NCI-H510A treated with DMSO at 0.1 percent for 48 hours (cell line): ENCODE results near the gene CAPZB.
"Not testable (repeated sequence)": the region's sequence is repeated elsewhere in the genome, so short reads cannot be mapped to it uniquely, and the experiment has no call there.

Experiments used
- DNase-seq: peaks from one replicate; lab custom pipeline; 2025; lab: John Stamatoyannopoulos, UW

Gene CAPZB

DNA sequence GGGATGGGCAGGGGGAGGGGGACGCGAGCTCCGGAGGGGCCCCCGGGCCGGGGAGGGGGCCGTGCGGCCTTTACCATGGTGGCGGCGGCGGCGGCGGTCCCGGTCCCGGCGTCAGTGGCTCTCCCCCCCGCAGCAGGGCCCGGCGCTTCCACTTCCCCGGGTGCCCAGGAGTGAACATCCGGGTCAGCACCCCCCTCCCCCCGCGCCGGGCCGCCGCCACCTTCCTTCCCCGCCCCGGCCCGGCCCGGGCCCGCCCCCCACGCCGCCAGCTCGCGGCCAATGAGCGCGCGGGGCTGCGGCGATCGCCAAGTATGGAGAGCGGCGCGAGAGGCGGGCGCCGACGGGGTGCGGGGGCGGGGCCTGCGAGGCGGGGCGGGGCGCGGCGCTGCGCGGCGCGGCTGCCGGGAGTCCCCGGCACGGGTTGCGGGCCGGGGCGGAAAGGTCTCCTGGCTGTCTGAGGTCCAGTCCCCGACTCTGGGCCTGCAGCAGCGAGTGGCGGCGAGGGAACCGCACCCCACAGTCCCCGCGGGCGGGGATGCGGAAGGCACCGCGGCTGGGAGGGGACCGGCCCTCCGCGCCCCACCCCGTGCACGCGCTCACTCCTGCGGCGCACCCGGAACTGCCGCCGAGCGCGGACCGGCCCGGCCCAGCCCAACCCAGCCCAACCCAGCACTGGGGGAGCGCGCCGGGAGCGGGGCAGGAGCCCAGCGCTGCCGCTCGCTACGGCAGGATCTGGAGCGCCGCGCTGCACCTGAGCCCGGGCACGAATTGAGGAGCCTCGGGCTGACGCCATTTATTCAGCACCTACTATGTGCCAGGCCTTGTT lies at the start of gene CAPZB:
Gene CAPZB (minus strand): TSS at position 178 of the 826 bp plus-strand sequence. CDS start 101 bp downstream, at position 77.
- DNase-seq: peak; percentile 98

DNA sequence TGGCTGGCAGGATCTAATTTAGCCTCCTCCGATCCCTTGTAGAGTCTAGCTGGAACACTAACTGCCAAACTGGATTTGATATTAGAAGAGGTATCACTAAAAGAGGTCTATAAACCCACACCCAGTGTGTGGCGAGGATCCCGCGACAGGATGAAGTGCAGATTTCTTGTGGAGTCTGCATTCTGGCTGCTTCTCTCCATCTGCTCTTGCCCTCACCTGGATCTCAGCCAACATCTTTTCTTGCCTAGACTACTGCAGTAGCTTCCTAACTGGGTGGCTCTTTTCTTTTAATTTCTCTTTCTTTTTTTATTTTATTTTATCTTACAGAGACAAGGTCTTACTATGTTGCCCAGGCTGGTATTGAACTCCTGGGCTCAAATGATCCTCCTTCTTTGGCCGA lies 48.9 kb upstream of the CAPZB start:
- no peak for DNase-seq

DNA sequence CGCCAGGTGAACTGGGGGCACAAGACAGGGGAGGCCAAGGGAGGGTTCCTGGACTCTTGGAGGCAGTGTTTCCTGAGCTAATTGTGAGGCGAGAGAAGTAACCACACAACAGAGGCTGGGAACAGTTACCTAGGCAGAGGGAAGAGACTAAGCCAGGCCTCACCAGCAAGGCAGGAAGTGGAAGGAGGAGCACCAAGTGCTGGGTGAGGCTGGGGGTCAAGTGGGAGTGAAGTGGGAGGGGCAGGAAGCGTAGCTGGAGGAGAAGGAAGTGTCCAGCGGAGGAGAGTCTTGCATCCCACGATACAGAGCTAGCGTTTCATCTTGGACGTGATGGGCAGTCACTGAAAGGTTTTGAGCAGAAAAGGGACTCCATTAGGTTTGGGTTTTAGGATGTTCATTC lies 48.3 kb upstream of the CAPZB start:
- no peak for DNase-seq

DNA sequence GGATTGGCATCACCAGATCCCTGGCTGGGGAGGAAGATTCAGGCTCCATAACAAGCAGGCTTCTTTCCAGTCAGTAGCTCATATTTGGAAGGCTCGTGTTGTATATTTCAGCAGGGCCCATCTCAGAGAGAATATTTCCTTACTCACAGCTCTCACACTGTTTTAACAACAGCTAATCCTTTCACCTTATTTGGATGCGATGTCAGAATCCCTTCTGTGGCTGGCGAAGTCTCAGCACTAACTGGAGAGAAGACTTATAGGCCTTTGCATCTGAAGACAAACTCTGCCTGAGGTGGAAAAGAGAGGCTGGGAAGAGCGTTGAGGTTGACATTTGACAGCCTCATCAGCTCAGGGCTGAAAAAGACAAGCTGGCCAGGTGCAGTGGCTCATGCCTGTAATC lies 47.2 kb upstream of the CAPZB start:
- no peak for DNase-seq

DNA sequence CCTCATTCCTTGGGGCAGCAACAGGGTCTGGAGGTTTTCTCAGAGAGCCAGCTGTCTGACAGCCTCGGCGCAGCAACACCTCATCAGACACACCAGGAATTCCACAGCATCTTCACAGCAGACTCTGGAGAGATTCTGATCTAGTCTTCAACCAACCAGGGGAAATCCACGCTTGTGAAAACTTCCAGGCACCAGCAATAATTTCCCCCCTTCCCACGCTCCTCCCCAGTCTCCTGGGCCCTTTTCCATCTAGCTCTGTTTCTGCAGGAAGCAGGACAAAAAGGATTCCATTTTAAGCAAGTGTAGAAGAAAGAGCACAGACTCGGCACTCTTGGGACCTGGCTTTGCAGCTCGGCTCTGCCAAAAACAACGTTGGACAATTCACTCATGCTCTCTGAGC lies 44.3 kb upstream of the CAPZB start:
- DNase-seq: no peak

DNA sequence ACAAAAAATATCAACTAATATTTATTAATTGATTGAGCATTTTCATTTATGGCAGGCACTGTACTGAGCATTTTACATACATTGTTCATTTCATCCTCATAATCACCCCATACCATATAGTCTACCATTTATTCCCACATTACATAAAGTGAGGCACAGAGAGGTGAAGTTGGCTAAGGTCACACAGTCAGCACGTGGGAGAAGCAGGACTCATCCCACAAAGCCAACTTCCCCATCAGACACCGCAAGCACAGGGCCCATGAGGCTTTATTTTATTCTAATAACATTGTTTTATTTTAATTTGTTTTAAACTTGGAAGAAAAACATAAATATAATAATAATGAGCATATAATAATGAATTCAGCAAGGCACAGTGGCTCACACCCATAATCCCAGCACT lies 43.1 kb upstream of the CAPZB start:
- DNase-seq: no peak

DNA sequence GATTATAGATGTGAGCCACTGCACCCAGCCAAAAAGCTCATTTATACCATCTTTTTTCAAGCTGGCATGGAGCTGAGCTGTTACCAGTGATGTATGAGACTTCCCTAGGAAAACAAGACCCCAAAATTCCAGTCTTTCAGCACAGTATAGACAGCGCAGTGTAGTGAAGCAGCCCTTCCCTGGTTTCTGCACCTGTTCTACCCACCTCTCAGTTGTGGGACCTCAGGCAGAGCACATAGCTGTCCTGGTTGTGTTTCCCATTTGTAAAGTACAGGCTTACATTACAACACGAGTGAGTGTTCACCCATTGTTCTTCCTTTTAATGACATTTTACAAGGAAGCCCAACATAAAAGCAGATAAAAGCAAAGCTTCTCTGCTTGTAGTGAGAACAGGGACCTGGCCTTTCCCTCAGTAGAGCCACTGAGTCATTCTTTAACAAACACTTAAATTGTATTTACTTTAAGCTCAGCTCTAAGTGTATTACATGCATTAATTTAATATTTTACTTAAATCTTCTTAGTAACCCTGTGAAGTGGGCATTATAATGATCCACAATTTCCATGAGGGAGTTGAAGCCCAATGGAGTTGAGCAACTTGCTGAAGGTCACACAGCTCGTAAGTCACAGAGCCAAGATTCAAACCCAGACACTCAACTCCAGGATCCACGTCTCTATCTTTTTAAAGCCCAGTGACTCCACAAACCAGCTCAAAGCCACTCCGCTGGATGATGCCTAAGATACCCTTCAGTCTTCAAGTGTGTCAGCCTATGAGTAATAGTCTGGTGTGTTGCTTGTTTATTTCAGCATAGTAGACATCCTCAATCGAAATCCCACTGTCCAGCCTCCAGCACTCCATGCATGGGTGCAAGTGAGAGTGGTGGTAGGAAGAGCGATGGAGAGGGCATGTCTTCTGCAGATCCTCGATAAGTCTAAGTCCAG lies 40.5 kb upstream of the CAPZB start:
- DNase-seq: peak; percentile 49

DNA sequence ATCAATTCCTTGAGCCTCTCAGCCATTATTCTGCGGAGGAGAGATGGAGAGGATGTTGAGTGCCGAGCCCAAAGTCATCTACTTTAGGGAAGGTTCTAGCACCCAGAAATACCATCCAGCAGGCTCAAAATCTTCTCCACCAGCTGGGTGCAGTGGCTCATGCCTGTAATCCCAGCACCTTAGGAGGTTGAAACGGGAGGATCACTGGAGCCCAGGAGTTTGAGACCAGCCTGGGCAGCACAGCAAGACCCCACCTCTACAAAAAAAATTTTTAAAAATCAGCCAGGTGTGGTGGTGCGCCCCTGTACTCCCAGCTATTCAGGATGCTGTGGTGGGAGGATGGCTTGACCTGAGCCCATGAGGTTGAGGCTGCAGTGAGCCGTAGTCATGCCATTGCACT lies 39.5 kb upstream of the CAPZB start:
- DNase-seq: no peak

DNA sequence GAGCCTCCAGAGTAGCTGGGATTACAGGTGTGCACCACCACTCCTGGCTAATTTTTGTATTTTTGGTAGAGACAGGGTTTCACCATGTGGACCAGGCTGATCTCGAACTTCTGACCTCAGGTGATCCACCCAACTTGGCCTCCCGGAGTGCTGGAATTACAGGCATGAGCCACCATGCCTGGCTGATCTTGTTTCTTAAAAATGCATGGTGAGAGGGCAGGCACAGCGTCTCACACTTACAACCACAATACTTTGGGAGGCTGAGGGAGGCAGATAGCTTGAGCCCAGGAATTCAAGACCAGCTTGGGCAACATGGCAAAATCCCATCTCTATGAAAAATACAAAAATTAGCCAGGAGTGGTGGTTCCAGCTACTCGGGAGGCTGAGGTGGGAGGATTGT lies 37.2 kb upstream of the CAPZB start:
- DNase-seq: not testable (repeated sequence)

DNA sequence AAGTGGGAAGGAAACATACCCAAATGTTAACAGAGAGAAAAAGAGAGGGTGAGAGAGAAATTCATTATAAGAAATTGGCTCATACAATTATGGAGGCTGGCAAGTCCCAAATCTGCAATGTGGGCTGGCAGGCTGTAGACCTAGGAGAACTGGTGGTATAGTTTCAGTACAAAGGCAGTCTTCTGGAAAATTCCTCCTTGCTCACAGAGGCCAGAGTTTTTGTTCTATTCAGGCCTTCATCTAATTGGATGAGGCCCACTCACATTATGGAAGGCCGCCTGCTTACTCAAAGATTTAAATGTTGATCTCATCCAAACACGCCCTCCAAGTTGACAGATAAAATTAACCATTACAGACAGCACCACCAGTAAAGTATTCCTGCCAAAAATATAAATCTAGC lies 36.1 kb upstream of the CAPZB start:
- no peak for DNase-seq

DNA sequence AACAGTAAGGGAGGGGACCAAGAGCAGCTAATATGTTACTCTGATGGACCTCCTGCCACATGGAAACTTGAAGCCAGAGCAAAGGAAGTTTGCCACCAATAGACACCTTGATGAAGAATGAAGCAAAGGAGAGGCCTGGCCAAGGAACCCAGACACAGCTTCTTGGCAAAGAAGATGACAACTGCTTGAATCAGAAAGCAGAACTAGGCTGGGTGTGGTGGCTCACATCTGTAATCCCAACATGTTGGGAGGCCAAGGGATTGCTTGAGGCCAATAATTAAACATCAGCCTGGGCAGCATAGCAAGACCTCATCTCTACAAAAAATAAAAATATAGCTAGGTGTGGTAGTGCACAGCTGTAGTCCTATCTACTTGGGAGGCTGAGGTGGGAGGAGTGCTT lies 31.7 kb upstream of the CAPZB start:
- no peak for DNase-seq

DNA sequence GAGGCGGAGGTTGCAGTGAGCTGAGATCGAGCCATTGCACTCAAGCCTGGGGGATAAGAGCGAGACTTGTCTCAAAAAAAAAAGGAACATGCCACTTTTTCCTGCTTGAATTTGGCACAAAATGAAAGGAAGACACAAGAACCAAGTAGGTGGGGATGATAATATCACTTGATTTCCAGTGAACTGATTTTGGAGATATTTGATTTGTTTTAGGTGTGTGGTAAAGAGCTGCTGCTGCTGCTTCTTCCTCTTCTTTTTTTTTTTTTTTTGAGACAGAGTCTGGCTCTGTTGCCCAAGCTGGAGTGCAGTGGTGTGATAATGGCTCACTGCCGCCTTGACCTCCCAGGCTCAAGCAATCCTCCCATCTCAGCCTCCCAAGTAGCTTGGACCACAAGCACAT lies 29.9 kb upstream of the CAPZB start:
- DNase-seq: no peak

DNA sequence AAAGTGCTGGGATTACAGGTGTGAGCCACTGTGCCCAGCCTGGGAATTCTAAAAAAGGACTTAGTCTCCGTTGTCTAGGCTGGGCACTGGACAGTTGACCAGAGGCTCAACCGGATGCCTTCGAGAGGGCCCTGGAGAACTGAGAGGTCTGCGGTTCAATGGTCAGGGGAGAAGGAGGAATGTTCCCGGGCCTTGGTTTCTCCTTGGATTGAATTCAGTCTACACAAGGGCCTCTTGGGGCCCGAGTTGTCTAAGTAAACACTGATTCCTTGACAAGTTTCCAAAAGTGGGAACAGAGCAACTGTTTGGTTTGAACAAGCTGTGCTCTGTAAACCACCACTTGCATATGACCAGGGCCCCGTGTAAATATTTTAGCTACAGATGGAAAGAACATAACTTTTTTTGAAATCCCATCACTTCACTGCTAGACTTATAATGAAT lies 29.1 kb upstream of the CAPZB start:
- no peak for DNase-seq

DNA sequence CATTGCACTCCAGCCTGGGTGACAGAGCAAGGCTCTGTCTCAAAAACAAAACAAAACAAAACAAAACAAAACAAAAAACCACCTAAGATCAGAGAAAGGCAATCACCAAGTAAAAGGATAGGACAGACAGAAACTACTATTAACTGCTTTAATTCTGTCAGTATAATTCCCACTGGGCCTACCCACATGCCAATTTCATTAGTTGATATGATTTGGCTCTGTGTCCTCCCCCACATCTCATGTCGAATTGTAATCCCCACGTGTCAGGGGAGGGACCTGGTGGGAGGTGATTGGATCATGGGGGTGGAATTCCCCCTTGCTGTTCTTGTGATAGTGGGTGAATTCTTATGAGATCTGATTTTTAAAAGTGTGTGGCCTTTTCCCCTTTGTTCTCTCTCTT lies 27.2 kb upstream of the CAPZB start:
- no peak for DNase-seq

DNA sequence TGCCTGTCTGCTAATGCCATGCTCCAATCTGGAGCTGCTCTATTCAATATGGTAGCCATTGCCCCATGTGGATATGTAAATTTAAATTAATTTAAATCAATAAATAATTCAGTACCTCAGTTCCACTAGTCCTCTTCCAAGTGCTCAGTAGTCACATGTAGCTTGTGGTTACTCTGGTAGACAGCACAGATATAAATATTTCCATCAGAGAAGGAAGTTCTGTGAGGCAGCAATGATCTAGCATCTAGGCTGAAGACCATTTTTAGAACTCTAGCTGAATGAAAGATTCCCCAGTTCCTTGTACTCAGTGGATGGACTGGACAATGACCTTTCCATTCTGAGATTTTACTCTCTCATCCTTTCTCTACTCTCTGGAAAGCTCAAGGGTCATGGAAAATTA lies 25.8 kb upstream of the CAPZB start:
- no peak for DNase-seq

DNA sequence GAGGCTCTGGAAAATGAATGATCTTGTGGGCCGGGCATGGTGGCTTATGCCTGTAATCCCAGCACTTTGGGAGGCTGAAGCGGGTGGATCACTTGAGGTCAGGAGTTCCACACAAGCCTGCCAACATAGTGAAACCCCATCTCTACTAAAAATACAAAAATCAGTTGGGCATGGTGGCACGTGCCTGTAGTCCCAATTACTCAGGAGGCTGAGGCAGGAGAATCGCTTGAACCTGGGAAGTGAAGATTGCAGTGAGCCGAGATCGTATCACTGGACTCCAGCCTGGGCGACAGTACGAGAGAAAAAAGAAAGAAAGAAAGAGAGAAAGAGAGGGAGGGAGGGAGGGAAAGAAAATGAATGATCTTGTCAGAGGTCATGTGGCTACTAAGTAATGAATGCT lies 24.3 kb upstream of the CAPZB start:
- DNase-seq: not testable (repeated sequence)

DNA sequence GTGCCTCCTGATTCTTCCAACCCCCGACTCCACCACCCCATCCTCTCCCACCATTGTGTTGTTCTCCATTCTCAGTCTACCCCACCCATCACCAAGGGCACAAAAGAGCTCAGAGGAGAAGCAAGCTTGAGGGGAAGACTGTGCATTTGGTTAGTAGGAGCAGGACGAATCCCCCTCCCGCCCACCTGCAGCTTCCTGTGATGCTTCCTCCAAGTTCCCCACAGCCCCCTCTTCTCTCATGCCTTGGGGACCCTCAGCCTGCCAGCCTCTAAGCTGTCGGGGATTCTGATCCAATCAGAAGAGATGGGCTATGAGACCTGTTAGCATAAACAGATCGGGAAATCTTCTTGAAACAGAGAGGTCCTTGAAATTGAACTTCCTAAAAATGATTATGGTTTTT lies 22.2 kb upstream of the CAPZB start:
- DNase-seq: no peak

DNA sequence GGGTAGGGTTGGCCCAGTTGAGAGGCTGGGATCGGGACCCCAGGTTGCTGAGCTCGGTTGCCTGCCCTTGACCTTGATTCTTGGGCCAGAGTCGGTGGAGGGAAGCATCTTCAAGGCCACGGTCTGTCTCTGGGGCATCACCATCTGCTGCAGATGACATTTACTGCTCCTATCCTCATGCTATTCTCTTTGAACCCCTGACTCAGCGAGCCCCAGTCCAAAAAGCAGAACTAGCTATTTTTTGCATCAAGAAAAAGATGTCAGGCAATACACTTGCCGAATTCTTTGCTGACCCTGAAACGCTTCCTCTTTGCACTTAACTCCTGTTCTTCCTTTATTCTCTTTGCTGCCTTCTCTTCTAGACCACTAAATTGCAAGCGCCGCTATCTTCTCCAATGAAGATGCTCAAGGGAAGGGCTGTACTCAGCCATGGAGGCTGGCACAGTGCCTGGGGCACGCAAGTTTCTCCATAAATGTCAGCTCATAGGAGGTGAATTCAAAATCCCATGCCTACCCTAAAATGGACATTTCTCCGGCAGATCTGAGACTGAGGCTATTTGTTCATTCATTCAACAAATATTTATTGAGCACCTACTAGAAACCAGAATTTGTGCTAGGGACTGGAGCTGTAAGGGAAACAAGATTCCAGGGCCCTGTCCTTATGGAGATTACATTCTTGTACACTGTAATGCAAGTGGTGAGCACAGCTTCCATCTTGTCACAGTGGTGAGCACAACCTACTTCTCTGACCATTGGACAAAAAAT lies 20.5 kb upstream of the CAPZB start:
- DNase-seq: no peak

DNA sequence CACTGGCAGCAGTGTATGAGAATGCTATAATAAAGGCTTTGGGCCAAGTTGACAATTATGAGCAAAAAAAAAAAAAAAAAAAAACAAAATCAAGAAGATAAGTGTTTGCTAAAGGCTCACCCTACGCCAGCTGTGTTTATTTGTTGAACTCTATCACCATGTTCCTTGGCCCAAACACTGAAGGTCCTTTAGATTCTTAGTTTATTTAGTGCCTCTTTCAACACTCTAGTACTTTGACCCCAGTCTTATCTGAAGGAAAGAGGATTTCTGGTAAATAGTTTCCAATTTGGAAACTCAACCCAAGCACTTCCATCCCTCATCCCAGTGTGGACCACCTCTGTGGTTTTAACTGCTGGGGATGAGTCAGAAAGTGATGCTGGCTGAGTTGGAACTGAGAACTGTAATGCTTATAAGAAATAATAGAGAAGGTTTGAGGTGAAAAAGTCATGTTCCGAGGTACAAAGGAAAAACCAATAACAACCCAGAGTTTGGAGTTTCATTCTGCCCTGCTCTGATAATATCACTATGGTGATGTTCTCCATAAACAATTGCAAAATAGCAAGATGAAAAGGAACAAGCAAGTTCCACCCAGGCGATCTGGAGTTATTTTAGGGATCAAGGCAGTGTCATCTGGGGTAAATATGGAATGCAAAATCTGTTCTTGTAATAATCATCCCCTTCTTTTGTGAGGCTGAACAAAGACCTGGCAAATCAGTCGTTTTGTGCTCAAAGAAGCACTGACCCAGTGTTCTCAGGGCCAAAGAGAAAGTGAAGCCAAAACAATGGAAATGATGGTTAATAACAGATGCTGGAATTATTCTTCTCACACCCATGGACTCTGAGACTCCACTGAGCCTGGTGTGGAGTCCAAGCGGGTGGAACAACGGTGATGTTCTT lies 19.7 kb upstream of the CAPZB start:
- DNase-seq: peak; percentile 67

DNA sequence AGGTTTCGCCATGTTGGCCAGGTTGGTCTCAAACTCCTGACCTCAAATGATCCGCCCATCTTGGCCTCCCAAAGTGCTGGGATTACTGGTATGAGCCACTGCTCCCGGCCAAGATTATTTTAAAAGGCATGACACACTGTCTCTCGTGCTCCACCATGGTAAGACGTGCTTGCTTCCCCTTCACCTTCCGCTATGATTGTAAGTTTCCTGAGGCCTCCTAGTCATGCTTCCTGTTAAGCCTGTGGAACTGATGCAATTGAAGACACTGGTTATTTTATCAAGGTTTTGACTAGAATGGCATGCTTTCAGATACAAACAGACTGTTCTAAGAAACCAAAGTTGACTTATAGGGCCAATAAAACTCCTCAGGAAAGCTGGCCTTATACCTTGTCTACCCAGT lies 16.9 kb upstream of the CAPZB start:
- DNase-seq: not testable (repeated sequence)

DNA sequence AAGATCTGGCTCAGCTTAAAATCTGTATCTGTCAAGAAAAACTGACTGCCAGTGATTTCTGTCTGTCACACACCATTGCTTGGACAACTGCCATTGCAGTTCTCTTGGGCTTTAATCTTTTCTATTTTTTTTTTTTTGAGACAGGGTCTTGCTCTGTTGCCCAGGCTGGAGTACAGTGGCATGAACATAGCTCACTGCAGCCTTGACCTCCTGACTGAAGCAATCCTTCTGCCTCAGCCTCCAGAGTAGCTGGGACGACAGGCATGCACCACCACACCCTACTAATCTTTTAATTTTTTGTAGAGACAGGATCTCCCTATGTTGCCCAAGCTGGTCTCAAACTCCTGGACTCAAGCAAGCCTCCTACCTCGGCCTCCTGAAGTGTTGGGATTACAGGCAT lies 14.5 kb upstream of the CAPZB start:
- DNase-seq: not testable (repeated sequence)
